NOMO-1 (cell line): ENCODE data around the gene MRPL17.

Experiments
- DNase-seq, 2 experiments: peaks; one replicate each; lab custom pipeline; 2025; ENCODE audit not compliant: unreplicated experiment in 2 of 2; lab: John Stamatoyannopoulos, UW

The MRPL17 gene

DNA sequence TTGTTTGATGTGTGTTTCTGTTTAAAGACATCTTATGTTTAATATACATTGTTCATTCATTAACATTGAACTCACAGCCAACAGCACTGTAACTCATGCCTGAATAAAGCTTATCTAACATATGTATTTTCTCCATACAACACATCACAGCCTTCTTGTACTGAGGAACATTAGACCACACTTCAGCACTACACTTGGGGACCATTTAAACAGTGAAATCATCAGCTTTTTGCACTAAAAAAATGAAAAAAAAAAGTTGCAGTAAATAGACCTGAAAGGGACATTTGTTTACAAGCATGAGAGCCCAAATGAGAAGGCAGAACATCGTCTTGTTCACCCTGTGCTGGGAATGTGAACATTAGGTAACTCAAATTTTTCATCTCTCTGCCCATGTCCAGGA, 48.6 kb downstream of the MRPL17 start:
- DNase-seq = no peak

DNA sequence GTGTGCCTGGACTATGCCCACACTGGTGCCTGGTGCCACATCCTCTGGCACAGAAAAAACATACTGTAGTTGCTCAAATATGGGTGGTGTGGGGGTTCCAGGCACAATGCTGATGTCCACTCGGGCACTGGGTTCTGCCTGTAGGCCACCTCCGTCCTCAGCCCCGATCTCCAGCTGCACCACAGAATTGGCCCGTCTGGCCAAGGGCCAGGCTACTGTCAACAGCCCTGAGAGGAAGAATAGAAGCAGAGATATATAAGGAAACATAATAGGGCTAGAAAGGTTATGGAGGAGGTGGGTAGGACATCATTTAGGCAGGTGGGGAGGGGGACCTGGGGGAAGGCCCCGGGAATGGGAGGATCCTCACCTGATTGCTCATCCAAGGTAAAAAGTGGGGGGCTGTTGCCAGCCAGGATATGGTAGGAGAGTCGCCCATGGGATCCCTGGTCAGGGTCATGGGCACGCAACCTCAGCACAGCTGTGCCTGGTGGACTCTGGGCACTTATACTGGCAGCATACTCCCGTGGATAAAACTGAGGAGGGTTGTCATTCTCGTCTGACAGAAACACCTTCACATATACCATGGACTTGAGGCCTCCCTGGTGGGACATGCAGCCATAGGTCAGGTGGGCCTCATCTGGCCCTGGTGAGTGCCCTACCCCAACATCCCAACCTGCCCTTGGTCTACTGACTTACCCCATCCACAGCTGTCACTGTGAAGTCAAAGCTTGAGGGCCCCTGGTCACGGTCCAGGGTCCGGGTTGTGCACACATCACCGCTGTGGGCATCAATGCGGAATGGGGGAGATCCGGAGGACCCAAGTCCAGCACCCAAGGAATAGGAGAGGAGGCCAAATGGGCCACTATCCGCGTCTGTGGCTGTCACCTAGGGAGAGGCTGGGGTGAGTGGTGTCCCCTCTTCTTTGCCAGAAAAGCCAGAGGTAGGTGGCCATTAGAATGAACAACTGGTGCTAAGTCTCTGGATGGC, 49.4 kb downstream of the MRPL17 start:
- no peak for DNase-seq

DNA sequence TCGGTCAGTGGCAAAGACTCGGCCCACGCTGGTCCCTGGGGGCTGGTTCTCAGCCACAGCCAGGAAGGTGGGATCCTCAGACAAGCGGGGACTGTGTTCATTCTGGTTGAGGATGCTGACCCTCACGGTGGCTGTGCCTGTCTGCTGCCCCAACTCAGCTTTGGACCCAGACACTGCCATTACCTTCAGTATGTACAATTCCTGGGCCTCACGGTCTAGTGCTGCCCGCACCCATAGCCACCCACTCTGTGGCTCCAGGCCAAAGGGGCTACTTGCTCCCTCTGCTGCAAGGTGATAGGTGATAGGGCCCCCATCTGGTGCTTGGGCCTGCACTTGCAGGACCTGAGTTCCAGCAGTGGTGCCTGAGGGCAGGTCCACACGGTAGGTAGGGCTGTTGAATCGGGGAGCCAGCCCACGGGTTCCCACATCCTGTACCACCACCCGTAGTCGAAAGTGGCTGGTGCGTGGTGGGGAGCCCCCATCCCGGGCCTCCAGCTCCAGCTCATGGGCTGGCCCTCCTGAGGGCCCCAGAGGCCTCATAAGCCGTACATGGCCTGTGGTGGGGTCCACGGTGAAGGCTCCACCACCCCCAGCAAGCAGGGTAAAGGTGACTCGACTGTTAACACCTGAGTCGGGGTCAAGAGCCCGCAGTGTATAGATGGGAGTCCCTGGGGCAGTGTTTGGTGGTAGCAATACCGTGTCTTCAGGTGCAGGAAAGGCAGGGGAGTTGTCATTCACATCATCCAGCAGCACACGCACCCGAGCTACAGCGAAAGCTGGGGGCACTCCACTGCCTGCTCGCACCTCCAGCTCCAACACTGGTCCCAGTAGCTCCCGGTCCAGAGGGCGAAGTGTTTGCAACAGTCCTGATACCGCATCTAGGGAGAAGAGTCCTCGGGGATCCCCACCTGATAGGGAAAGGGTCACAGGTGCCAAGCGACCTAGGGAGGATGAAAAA, 50.7 kb downstream of the MRPL17 start:
- DNase-seq = no peak

DNA sequence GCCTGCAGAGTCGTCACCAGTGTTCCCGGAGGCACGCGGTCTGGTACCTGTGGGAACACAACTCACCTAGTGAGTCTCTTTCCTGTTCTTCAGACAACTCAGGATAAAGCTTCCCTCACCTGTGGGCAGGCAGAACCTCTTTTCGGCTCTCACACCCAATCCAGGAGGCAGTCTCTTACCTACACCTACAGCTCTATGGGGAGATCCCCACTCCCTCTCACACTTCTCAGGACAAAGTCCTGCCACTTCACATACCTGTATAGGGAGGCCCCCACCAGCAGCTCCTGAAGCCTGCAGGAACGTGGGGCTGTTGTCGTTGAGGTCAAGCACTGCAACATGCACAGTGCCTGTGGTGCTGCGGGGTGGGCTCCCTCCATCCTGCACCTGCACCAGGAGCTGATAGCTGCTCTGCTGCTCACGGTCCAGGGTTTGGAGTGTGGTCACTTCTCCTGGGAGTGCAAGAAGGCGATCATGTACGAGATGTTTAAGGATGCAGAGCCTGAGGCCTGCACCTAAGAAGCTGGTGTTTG, 51.7 kb downstream of the MRPL17 start:
- no peak for DNase-seq

DNA sequence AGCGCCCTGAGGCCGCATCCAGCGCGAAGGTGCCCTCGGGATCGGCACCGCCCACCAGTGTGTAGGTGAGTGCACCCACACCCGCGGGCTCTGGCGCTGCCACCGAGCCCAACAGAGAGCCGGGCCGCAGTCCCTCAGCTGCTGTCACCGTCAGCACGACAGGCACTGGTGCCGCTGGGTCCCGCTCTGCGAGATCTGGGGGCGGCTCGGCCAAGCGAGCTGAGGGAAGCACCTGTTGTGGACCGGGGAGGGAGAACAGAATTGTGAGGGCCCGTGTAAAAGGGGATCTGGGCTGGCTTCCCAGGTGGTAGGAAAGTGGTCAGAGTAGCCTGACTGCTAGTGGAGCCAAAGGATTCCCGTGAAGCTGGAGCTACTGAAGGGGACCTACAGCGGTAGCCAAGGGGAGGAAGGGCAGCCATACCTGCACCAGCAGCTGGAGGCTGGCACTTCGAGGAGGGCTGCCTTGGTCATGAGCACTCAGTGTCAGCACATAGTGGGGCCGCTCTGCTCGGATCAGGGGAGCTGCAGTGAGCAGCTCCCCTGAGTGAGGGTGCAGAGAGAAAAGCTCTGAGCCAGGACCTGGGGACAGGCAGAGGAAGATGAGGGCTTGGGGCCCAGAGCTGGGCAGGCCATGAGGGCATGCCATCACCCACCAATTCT, 52.4 kb downstream of the MRPL17 start:
- DNase-seq = no peak
